ENCODE results near the gene CD247. TPM values are rescaled to one million over a fixed set of nuclear protein-coding genes. Genes with fewer than 3 reads are reported as not detected.

Gene CD247
- total and polyA plus RNA-seq, 9 of the 15 experiments (the other 6 are each of a cell fraction or from before 2014, with no cell fraction given): 0.08 to 0.42 (median 0.28) TPM; not detected in 5

DNA sequence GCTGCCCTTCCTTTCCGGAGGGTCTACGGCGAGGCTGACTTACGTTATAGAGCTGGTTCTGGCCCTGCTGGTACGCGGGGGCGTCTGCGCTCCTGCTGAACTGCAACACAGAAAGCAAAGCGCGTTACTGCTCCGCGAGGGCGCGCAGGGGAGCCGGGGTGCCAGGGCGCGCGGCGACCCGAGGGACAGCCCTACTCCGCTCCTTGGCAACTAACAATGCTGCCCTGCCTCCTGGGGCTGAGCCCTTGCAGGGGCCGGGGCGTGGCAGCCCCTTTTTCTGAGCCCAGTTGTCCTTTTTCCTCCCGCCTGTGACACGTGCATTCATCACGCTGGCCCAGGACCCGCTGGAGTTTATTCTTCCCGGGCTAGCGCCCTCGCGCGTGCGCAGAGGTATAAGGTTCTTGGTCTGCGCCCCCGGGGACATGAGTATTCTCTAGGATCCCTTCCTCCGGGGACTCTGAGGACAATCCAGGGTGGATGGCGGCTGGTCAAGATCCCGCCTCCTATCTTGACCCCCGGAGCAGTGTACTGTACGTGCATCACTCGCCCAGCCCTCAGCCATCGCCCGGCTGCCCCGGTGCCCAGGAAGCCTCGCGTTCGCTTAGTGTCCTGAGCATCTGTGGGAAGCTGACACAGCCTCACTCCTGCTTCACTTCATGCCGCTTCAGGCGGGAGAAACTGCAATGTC is 78.9 kb downstream of the CD247 start (continued):
- TF ChIP-seq, protein P1, sequence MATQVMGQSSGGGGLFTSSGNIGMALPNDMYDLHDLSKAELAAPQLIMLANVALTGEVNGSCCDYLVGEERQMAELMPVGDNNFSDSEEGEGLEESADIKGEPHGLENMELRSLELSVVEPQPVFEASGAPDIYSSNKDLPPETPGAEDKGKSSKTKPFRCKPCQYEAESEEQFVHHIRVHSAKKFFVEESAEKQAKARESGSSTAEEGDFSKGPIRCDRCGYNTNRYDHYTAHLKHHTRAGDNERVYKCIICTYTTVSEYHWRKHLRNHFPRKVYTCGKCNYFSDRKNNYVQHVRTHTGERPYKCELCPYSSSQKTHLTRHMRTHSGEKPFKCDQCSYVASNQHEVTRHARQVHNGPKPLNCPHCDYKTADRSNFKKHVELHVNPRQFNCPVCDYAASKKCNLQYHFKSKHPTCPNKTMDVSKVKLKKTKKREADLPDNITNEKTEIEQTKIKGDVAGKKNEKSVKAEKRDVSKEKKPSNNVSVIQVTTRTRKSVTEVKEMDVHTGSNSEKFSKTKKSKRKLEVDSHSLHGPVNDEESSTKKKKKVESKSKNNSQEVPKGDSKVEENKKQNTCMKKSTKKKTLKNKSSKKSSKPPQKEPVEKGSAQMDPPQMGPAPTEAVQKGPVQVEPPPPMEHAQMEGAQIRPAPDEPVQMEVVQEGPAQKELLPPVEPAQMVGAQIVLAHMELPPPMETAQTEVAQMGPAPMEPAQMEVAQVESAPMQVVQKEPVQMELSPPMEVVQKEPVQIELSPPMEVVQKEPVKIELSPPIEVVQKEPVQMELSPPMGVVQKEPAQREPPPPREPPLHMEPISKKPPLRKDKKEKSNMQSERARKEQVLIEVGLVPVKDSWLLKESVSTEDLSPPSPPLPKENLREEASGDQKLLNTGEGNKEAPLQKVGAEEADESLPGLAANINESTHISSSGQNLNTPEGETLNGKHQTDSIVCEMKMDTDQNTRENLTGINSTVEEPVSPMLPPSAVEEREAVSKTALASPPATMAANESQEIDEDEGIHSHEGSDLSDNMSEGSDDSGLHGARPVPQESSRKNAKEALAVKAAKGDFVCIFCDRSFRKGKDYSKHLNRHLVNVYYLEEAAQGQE (IDR thresholded peaks at IDR 0.05; ENCODE audit: borderline replicate concordance): peak; percentile 18; the same call in 1 of the 2 replicates
- TF ChIP-seq, protein P1 (CRISPR knock-in tag; IDR thresholded peaks at IDR 0.05; ENCODE audit: low read depth): no peak
- TF ChIP-seq CEBPB (tag; IDR thresholded peaks at IDR 0.05) (no peak), ETV5 (CRISPR knock-in tag; IDR thresholded peaks at IDR 0.05; ENCODE audit: low read depth) (no peak), ZNF280B (CRISPR knock-in tag; IDR thresholded peaks at IDR 0.05) (no peak), NEUROD1 (IDR thresholded peaks at IDR 0.05; ENCODE audit: borderline replicate concordance, low read depth, low read length, partially characterized antibody) (no peak), RBM25 (IDR thresholded peaks at IDR 0.05; ENCODE audit: low read depth, low read length, severe bottlenecking) (no peak)
